WTC11 (cell line): ENCODE measurements around the gene ZNF587. TPM values are rescaled to one million over a fixed set of nuclear protein-coding genes. Genes with fewer than 3 reads are reported as not detected.
A peak's percentile ranks its signal among the peaks of the same experiment; 100 is the strongest.
"Not testable (repeated sequence)": the region's sequence is repeated elsewhere in the genome, so short reads cannot be mapped to it uniquely, and the experiment has no call there.

ENCODE experiments used
- ATAC-seq: fragments of 200-7000 bp; cut with Tn5 transposase; 2 replicates; pipeline ENCODE4 v1.10.0; 2021; ENCODE audit warnings: mild to moderate bottlenecking, moderate library complexity
- Bru-seq: library from RNA; stranded (reverse); fragments of 400-500 nt; gene quantifications from one replicate; lab custom pipeline; 2021; lab: Mats Ljungman, UMichigan
- CTCF ChIA-PET: fragments of 300-600 bp; sonication (Branson Sonifier 250); formaldehyde crosslinking; loops from one replicate; lab custom pipeline; 2021; ENCODE audit warnings: antibody characterized with exemption; lab: Charles Lee
- POLR2A ChIA-PET: fragments of 350-600 bp; sonication (Branson Sonifier 250); formaldehyde crosslinking; loops from one replicate; lab custom pipeline; 2021; ENCODE audit warnings: antibody characterized with exemption; lab: Charles Lee
- DNase-seq: peaks from one replicate; pipeline ENCODE4 v3.0.0; 2021; ENCODE audit warnings: low spot score
- H3K27ac Mint-ChIP-seq: 2 replicates; pipeline ENCODE4 v1.8.0; 2021; ENCODE audit warnings: mixed read lengths
- H3K27me3 Mint-ChIP-seq: 2 replicates; pipeline ENCODE4 v1.8.0; 2021; ENCODE audit warnings: low read depth, mild to moderate bottlenecking, moderate library complexity, mixed read lengths
- H3K36me3 Mint-ChIP-seq: 2 replicates; pipeline ENCODE4 v1.8.0; 2021; ENCODE audit warnings: mixed read lengths
- H3K4me1 Mint-ChIP-seq: 2 replicates; pipeline ENCODE4 v1.8.0; 2022; ENCODE audit warnings: mixed read lengths
- H3K4me3 Mint-ChIP-seq: 2 replicates; pipeline ENCODE4 v1.8.0; 2021; ENCODE audit warnings: mild to moderate bottlenecking, moderate library complexity, mixed read lengths
- H3K9me3 Mint-ChIP-seq: 2 replicates; pipeline ENCODE4 v1.8.0; 2021; ENCODE audit warnings: mixed read lengths
- AR ChIP-seq: fragments of 250-450 bp; sonication (Bioruptor Pico); IDR thresholded peaks from 2 replicates; pipeline ENCODE4 v1.9.0; 2021; ENCODE audit warnings: mild to moderate bottlenecking
- EMX1 ChIP-seq: fragments of 250-450 bp; sonication (Bioruptor Pico); IDR thresholded peaks from 2 replicates; pipeline ENCODE4 v1.8.0; 2021; ENCODE audit warnings: mild to moderate bottlenecking
- ERG ChIP-seq: fragments of 250-450 bp; sonication (Bioruptor Pico); IDR thresholded peaks from 2 replicates; pipeline ENCODE4 v1.8.0; 2021; ENCODE audit warnings: mild to moderate bottlenecking
- FOXK1 ChIP-seq: sonication (generic); formaldehyde crosslinking; IDR thresholded peaks from 2 replicates; pipeline ENCODE4 v1.8.0; 2022; ENCODE audit warnings: mild to moderate bottlenecking, moderate library complexity, missing genetic modification reagents
- FOXP1 ChIP-seq: sonication (generic); formaldehyde crosslinking; IDR thresholded peaks from 2 replicates; pipeline ENCODE4 v1.8.0; 2022; ENCODE audit warnings: missing genetic modification reagents, mild to moderate bottlenecking, moderate library complexity, borderline replicate concordance
- GABPB1 ChIP-seq: sonication (generic); formaldehyde crosslinking; IDR thresholded peaks from 2 replicates; pipeline ENCODE4 v1.8.1; 2023; ENCODE audit warnings: mild to moderate bottlenecking, missing genetic modification reagents
- MAX ChIP-seq: sonication (generic); formaldehyde crosslinking; IDR thresholded peaks from 2 replicates; pipeline ENCODE4 v1.8.0; 2022; ENCODE audit warnings: mild to moderate bottlenecking, missing genetic modification reagents
- MYBL2 ChIP-seq: sonication (generic); formaldehyde crosslinking; IDR thresholded peaks from 2 replicates; pipeline ENCODE4 v1.8.1; 2023; ENCODE audit warnings: mild to moderate bottlenecking, moderate library complexity, missing genetic modification reagents
- NFATC4 ChIP-seq: fragments of 250-450 bp; sonication (Bioruptor Pico); IDR thresholded peaks from 2 replicates; pipeline ENCODE4 v1.9.0; 2021; ENCODE audit warnings: mild to moderate bottlenecking
- NFE2L1 ChIP-seq: sonication (generic); formaldehyde crosslinking; IDR thresholded peaks from 2 replicates; pipeline ENCODE4 v1.8.1; 2023; ENCODE audit warnings: missing genetic modification reagents
- NFYB ChIP-seq: sonication (generic); formaldehyde crosslinking; conservative IDR thresholded peaks from 2 replicates; pipeline ENCODE4 v1.8.0; 2022; ENCODE audit warnings: low read depth, missing genetic modification reagents
- PRRX2 ChIP-seq: fragments of 250-450 bp; sonication (Bioruptor Pico); IDR thresholded peaks from 2 replicates; pipeline ENCODE4 v1.8.0; 2021; ENCODE audit warnings: mild to moderate bottlenecking
- SP1 ChIP-seq: sonication (generic); formaldehyde crosslinking; conservative IDR thresholded peaks from 2 replicates; pipeline ENCODE4 v1.8.1; 2022; ENCODE audit warnings: missing genetic modification reagents
- USF1 ChIP-seq: sonication (generic); formaldehyde crosslinking; IDR thresholded peaks from 2 replicates; pipeline ENCODE4 v1.8.0; 2022; ENCODE audit warnings: mild to moderate bottlenecking, missing genetic modification reagents
- USF2 ChIP-seq: sonication (generic); formaldehyde crosslinking; IDR thresholded peaks from 2 replicates; pipeline ENCODE4 v1.8.1; 2023; ENCODE audit warnings: mild to moderate bottlenecking, missing genetic modification reagents, moderate library complexity
- ZNF532 ChIP-seq: fragments of 250-450 bp; sonication (Bioruptor Pico); IDR thresholded peaks from 2 replicates; pipeline ENCODE4 v1.9.0; 2021; ENCODE audit warnings: mild to moderate bottlenecking, borderline replicate concordance
- long read RNA-seq, 3 experiments: library from RNA in 1 of 3; library from capped mRNA in 1 of 3; library from polyadenylated mRNA in 1 of 3; unstranded in 2 of 3; stranded (forward) in 1 of 3; transcript quantifications; one replicate each; pipeline ENCODE4 v2.0.0, GENCODE V29; 2021
- total RNA-seq: library from RNA; stranded (reverse); gene quantifications from 3 replicates; pipeline ENCODE4 v1.2.3, GENCODE V29; 2021

ZNF587 gene
- total RNA-seq (46.6 to 57.0 TPM (median 47.0 TPM) in 3 replicates), Bru-seq, nascent RNA (percentile 96 among the genes with signal in this experiment)
- long read RNA-seq, experiment 1, full-length matches to known transcripts, result 3 of 14 reads
- long read RNA-seq, experiment 1, partial matches to known transcripts, result 0 of 14 reads
- long read RNA-seq, experiment 1, other reads (novel, unspliced or antisense), result 11 of 14 reads
- long read RNA-seq, experiment 2, partial matches to known transcripts, result 0 of 15 reads
- long read RNA-seq, experiment 2, other reads (novel, unspliced or antisense), result 14 of 15 reads
- long read RNA-seq, experiment 3, partial matches to known transcripts, result 0 of 1 reads
- long read RNA-seq, experiment 3, other reads (novel, unspliced or antisense), result 1 of 1 reads

GRCh38 chr19:57849666-57850473 lies at the start of gene ZNF587:
TSS of gene ZNF587 (plus strand) at chr19:57849859. CDS start at chr19:57850039, 180 bp downstream.
- ATAC-seq, result peak; percentile 89
- Mint-ChIP-seq H3K4me1 (peaks cover 23% of the 10 kb centered on the region), H3K36me3 (peaks cover 31% of the 10 kb centered on the region)
- TF ChIP-seq NFE2L1 (CRISPR knock-in tag) (0 out of 2 replicates have a peak, but pooled peaks have one; percentile 35), USF2 (peak; percentile 55; the same call in 1 of the 2 replicates), ZNF532 (CRISPR knock-in tag) (peak; percentile 63; the same call in 1 of the 2 replicates), NFATC4 (peak; percentile 41; the same call in 1 of the 2 replicates), EMX1 (CRISPR knock-in tag) (peak; percentile 79; the same call in 1 of the 2 replicates), FOXP1 (peak; percentile 46; the same call in 1 of the 2 replicates), ERG (CRISPR knock-in tag) (peak; percentile 71), MAX (peak; percentile 45; the same call in 1 of the 2 replicates), SP1 (0 out of 2 replicates have a peak, but pooled peaks have one; percentile 27), FOXK1 (CRISPR knock-in tag) (peak; percentile 57; the same call in 1 of the 2 replicates), NFYB (CRISPR knock-in tag) (peak; percentile 77), GABPB1 (CRISPR knock-in tag) (peak; percentile 81), MYBL2 (CRISPR knock-in tag) (peak; percentile 54; the same call in 1 of the 2 replicates), PRRX2 (CRISPR knock-in tag) (peak; percentile 44; the same call in 1 of the 2 replicates), AR (CRISPR knock-in tag) (0 out of 2 replicates have a peak, but pooled peaks have one; percentile 43), USF1 (CRISPR knock-in tag) (peak; percentile 52; the same call in 1 of the 2 replicates)
- TF ChIP-seq, all 79 proteins: peak for 16; not testable (repeated sequence) for 63
- peak; percentile 67 for DNase-seq
- ChIA-PET POLR2A (interaction anchor here (0.6 to 1.0 kb wide), 6 partner anchors 17 to 80 kb away, joined by 3 to 8 read pairs (median 4); partner anchors contain the start of genes ZNF552, ZNF586 and ZNF587B), CTCF (interaction anchor here (0.6 to 1.9 kb wide), 2 partner anchors 28 to 141 kb away, joined by 4 to 8 read pairs; partner anchors contain the start of gene ZNF154)
- H3K27ac Mint-ChIP-seq, result peak within 1 kb of the TSS; percentile 95
- peak within 1 kb of the TSS; percentile 86 for H3K4me3 Mint-ChIP-seq
- not testable (repeated sequence) for H3K27me3 Mint-ChIP-seq, H3K9me3 Mint-ChIP-seq
